K562 (cell line): Measurements from ENCODE around the gene XPC. TPM values are rescaled to one million over a fixed set of nuclear protein-coding genes. Genes with fewer than 3 reads are reported as not detected.
A peak's percentile ranks its signal among the peaks of the same experiment; 100 is the strongest.

Experiments used
- CXXC5 ChIP-seq: fragments of 250-450 bp; sonication (Bioruptor Pico); IDR thresholded peaks from 2 replicates; pipeline ENCODE4 v1.8.0; 2022; ENCODE audit warnings: inconsistent platforms, mild to moderate bottlenecking, moderate library complexity
- ESRRB ChIP-seq: fragments of 250-450 bp; sonication (Bioruptor Pico); IDR thresholded peaks from 2 replicates; pipeline ENCODE4 v1.5.0; 2020; ENCODE audit warnings: mild to moderate bottlenecking, moderate library complexity, borderline replicate concordance
- GTF2A2 ChIP-seq: IDR thresholded peaks from 2 replicates; pipeline ENCODE4 v1.6.1; 2016; ENCODE audit warnings: mild to moderate bottlenecking, missing genetic modification characterization, missing compliant biosample characterization
- HDAC8 ChIP-seq: fragments of 450-650 bp; IDR thresholded peaks from 2 replicates; pipeline ENCODE4 v1.6.1; 2016; ENCODE audit warnings: mild to moderate bottlenecking, missing genetic modification characterization, moderate library complexity, missing compliant biosample characterization
- ZNF41 ChIP-seq: fragments of 250-450 bp; sonication (Bioruptor Pico); conservative IDR thresholded peaks from 2 replicates; pipeline ENCODE4 v1.4.0; 2020; ENCODE audit warnings: mild to moderate bottlenecking
- polyA plus RNA-seq, 8 experiments: library from polyadenylated mRNA; depleted of rRNA in 4 of 8; stranded (reverse) in 5 of 8; unstranded in 3 of 8; fragments of >200 nt; fragmentation: Nextera tagmentation in 2 of 8; fragmentation: Illumina TruSeq in 1 of 8; extraction: Ambion mirVana in 2 of 8; extraction: Trizol in 1 of 8; gene quantifications; 2 replicates each; pipeline versions ENCODE4 v1.2.1 to v1.2.3, GENCODE V29; 2011 to 2014; ENCODE audit warnings: inconsistent platforms in 1 of 8, missing spikeins in 1 of 8
- total RNA-seq, 7 experiments: library from RNA; depleted of rRNA in 6 of 7; stranded (reverse); fragments of >200 nt in 6 of 7; fragmentation: Illumina TruSeq in 2 of 7; extraction: Trizol in 2 of 7; gene quantifications; 2 replicates each; pipeline versions ENCODE4 v1.2.1 to v1.2.3, GENCODE V29; 2011 to 2021; ENCODE audit warnings: low replicate concordance in 1 of 7
- TF ChIP-seq, protein P1 (sequence below), 2 experiments: IDR thresholded peaks; 2 replicates each; pipeline ENCODE4 v1.6.1; 2011; ENCODE audit warnings: borderline replicate concordance in 1 of 2, control low read depth in 1 of 2, low read depth in 1 of 2, low read length in 1 of 2, mild to moderate bottlenecking in 1 of 2, mixed read lengths in 1 of 2, moderate library complexity in 1 of 2; ENCODE audit not compliant: insufficient read depth in 1 of 2, insufficient read length in 1 of 2, poor library complexity in 1 of 2, severe bottlenecking in 1 of 2; ENCODE audit errors: extremely low read depth in 1 of 2
- TF ChIP-seq, protein P2 (sequence below), 2 experiments: fragments of 450-650 bp; conservative IDR thresholded peaks; 2 replicates each; pipeline ENCODE4 v1.6.1; 2017; ENCODE audit warnings: mild to moderate bottlenecking in 2 of 2, moderate library complexity in 2 of 2
- TF ChIP-seq, protein P3 (sequence below): fragments of 250-450 bp; sonication (Bioruptor Pico); IDR thresholded peaks from 2 replicates; pipeline ENCODE4 v1.9.0; 2021; ENCODE audit warnings: mild to moderate bottlenecking, inconsistent platforms
- TF ChIP-seq, protein P4 (sequence below): fragments of 250-450 bp; sonication (Bioruptor Pico); IDR thresholded peaks from 2 replicates; pipeline ENCODE4 v1.6.1; 2021; ENCODE audit warnings: mild to moderate bottlenecking
- TF ChIP-seq, protein P5 (sequence below): fragments of 450-650 bp; IDR thresholded peaks from 2 replicates; pipeline ENCODE4 v1.6.1; 2016; ENCODE audit warnings: low read depth

The XPC gene
- total and polyA plus RNA-seq, 9 of the 15 experiments (the other 6 are each of a cell fraction or from before 2014, with no cell fraction given): 3.8 to 54.7 (median 41.3) TPM

DNA sequence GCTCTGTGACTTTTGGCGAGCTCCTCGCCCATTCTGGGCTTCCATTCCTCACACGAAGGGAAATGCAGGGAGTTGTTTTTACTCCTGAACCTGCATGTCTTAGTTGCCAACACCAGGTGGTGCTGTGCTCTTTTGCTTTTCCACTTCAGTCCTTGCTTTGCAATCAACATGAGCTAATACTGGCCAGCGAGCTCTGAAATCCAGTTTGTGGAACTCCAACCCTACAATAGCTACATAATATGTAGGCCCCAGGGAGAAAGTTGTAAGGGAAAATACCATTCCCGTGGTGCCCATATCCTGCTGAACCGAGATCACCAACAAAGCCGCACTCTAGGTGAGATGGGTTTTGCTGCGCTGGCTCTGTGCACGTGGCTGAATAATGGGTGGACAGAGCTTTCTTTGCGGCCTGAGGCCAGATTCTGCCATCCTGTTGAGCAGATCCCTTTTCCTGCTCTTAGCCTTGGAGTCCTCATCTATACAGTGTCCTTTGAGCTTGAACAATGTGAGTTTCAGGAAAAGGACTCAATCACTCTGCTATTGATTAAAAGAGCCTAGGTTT lies 25.2 kb upstream of the XPC start (continued):
- TF ChIP-seq, protein P1, sequence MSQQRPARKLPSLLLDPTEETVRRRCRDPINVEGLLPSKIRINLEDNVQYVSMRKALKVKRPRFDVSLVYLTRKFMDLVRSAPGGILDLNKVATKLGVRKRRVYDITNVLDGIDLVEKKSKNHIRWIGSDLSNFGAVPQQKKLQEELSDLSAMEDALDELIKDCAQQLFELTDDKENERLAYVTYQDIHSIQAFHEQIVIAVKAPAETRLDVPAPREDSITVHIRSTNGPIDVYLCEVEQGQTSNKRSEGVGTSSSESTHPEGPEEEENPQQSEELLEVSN (IDR thresholded peaks at IDR 0.05; ENCODE audit: borderline replicate concordance in 1 of 2, extremely low read depth in 1 of 2, insufficient read depth in 1 of 2, insufficient read length in 1 of 2, low read depth in 1 of 2, low read length in 1 of 2, poor library complexity in 1 of 2, severe bottlenecking in 1 of 2): no peak
- TF ChIP-seq, protein P2, sequence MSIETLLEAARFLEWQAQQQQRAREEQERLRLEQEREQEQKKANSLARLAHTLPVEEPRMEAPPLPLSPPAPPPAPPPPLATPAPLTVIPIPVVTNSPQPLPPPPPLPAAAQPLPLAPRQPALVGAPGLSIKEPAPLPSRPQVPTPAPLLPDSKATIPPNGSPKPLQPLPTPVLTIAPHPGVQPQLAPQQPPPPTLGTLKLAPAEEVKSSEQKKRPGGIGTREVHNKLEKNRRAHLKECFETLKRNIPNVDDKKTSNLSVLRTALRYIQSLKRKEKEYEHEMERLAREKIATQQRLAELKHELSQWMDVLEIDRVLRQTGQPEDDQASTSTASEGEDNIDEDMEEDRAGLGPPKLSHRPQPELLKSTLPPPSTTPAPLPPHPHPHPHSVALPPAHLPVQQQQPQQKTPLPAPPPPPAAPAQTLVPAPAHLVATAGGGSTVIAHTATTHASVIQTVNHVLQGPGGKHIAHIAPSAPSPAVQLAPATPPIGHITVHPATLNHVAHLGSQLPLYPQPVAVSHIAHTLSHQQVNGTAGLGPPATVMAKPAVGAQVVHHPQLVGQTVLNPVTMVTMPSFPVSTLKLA (conservative IDR thresholded peaks at IDR 0.05): peak; percentile 26 to 33; a peak in 1 of 4 replicates
- TF ChIP-seq, protein P3, sequence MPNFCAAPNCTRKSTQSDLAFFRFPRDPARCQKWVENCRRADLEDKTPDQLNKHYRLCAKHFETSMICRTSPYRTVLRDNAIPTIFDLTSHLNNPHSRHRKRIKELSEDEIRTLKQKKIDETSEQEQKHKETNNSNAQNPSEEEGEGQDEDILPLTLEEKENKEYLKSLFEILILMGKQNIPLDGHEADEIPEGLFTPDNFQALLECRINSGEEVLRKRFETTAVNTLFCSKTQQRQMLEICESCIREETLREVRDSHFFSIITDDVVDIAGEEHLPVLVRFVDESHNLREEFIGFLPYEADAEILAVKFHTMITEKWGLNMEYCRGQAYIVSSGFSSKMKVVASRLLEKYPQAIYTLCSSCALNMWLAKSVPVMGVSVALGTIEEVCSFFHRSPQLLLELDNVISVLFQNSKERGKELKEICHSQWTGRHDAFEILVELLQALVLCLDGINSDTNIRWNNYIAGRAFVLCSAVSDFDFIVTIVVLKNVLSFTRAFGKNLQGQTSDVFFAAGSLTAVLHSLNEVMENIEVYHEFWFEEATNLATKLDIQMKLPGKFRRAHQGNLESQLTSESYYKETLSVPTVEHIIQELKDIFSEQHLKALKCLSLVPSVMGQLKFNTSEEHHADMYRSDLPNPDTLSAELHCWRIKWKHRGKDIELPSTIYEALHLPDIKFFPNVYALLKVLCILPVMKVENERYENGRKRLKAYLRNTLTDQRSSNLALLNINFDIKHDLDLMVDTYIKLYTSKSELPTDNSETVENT: 0 out of 2 replicates have a peak, but pooled peaks have one; percentile 25
- TF ChIP-seq, protein P4, sequence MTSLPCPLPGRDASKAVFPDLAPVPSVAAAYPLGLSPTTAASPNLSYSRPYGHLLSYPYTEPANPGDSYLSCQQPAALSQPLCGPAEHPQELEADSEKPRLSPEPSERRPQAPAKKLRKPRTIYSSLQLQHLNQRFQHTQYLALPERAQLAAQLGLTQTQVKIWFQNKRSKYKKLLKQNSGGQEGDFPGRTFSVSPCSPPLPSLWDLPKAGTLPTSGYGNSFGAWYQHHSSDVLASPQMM (CRISPR knock-in tag): no peak
- peak; percentile 43; the same call in 1 of the 2 replicates for TF ChIP-seq GTF2A2 (tag)
- TF ChIP-seq CXXC5 (CRISPR knock-in tag): peak; percentile 78
- peak; percentile 73; the same call in 1 of the 2 replicates for TF ChIP-seq HDAC8
- TF ChIP-seq, protein P5, sequence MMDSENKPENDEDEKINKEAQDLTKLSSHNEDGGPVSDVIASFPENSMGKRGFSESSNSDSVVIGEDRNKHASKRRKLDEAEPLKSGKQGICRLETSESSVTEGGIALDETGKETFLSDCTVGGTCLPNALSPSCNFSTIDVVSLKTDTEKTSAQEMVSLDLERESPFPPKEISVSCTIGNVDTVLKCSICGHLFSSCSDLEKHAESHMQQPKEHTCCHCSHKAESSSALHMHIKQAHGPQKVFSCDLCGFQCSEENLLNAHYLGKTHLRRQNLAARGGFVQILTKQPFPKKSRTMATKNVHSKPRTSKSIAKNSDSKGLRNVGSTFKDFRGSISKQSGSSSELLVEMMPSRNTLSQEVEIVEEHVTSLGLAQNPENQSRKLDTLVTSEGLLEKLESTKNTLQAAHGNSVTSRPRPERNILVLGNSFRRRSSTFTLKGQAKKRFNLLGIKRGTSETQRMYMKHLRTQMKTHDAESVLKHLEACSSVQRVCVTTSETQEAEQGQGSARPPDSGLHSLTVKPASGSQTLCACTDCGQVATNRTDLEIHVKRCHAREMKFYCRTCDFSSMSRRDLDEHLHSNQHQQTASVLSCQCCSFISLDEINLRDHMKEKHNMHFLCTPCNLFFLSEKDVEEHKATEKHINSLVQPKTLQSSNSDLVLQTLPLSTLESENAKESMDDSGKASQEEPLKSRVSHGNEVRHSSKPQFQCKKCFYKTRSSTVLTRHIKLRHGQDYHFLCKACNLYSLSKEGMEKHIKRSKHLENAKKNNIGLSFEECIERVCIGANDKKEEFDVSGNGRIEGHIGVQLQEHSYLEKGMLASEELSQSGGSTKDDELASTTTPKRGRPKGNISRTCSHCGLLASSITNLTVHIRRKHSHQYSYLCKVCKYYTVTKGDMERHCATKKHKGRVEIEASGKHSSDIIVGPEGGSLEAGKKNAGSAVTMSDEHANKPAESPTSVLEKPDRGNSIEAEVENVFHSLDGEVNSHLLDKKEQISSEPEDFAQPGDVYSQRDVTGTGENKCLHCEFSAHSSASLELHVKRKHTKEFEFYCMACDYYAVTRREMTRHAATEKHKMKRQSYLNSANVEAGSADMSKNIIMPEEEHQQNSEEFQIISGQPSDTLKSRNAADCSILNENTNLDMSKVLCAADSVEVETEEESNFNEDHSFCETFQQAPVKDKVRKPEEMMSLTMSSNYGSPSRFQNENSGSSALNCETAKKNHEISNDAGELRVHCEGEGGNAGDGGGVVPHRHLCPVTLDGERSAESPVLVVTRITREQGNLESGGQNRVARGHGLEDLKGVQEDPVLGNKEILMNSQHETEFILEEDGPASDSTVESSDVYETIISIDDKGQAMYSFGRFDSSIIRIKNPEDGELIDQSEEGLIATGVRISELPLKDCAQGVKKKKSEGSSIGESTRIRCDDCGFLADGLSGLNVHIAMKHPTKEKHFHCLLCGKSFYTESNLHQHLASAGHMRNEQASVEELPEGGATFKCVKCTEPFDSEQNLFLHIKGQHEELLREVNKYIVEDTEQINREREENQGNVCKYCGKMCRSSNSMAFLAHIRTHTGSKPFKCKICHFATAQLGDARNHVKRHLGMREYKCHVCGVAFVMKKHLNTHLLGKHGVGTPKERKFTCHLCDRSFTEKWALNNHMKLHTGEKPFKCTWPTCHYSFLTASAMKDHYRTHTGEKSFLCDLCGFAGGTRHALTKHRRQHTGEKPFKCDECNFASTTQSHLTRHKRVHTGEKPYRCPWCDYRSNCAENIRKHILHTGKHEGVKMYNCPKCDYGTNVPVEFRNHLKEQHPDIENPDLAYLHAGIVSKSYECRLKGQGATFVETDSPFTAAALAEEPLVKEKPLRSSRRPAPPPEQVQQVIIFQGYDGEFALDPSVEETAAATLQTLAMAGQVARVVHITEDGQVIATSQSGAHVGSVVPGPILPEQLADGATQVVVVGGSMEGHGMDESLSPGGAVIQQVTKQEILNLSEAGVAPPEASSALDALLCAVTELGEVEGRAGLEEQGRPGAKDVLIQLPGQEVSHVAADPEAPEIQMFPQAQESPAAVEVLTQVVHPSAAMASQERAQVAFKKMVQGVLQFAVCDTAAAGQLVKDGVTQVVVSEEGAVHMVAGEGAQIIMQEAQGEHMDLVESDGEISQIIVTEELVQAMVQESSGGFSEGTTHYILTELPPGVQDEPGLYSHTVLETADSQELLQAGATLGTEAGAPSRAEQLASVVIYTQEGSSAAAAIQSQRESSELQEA: no peak
- no peak for TF ChIP-seq ESRRB (CRISPR knock-in tag)
- peak; percentile 78; the same call in 1 of the 2 replicates for TF ChIP-seq ZNF41 (CRISPR knock-in tag)
